ENCODE results near the gene RNF213. TPM values are rescaled to one million over a fixed set of nuclear protein-coding genes. Genes with fewer than 3 reads are reported as not detected.

The RNF213 gene
- total RNA-seq, 1 donor from 2014 or later = 120 TPM

GRCh38 chr17:80218391-80218790 lies 42.3 kb upstream of the RNF213 start:
- Mint-ChIP-seq H3K27ac (ENCODE audit: unreplicated experiment) (no peak overlapping the region), H3K9me3 (ENCODE audit: unreplicated experiment) (no peaks in the 10 kb centered on the region), H3K36me3 (ENCODE audit: low read depth, unreplicated experiment) (peaks cover 13% of the 10 kb centered on the region), H3K4me3 (ENCODE audit: unreplicated experiment) (peak overlapping the region; percentile 50), H3K27me3 (ENCODE audit: low read depth, unreplicated experiment) (no peaks in the 10 kb centered on the region), H3K4me1 (ENCODE audit: low read depth, unreplicated experiment) (peaks cover 3% of the 10 kb centered on the region)
- H3K27me3 ChIP-seq (ENCODE audit: insufficient read depth, low read length) = no peaks in the 10 kb centered on the region
- H3K36me3 ChIP-seq (ENCODE audit: insufficient read depth, low read length) = no peaks in the 10 kb centered on the region
- FAIRE-seq (no peak), DNase-seq (ENCODE audit: low read depth) (no peak)
- no peak overlapping the region for H3K4me2 ChIP-seq (ENCODE audit: low read length)
- no peak overlapping the region for H2AFZ ChIP-seq (ENCODE audit: low read depth, low read length)
- no peaks in the 10 kb centered on the region for H3K9me3 ChIP-seq (ENCODE audit: insufficient read depth, low read depth, low read length)
- H4K20me1 ChIP-seq (ENCODE audit: insufficient read depth, low read length) = peaks cover 19% of the 10 kb centered on the region
- H3K9ac ChIP-seq (ENCODE audit: low read length) = no peak overlapping the region
- peaks cover 10% of the 10 kb centered on the region for H3K4me1 ChIP-seq (ENCODE audit: insufficient read depth, low read length)
- H3K4me3 ChIP-seq (ENCODE audit: insufficient read depth, low read depth, low read length) = no peak overlapping the region
- no peaks in the 10 kb centered on the region for H3K79me2 ChIP-seq (ENCODE audit: insufficient read depth, low read length)
- H3K27ac ChIP-seq (ENCODE audit: low read depth, low read length) = no peak overlapping the region
- TF ChIP-seq EZH2 (IDR thresholded peaks at IDR 0.05; ENCODE audit: insufficient read depth, low read length) (no peak), CTCF (IDR thresholded peaks at IDR 0.05; ENCODE audit: insufficient read depth, low read depth, low read length) (no peak)

- Mint-ChIP-seq H3K4me1 (ENCODE audit: low read depth, unreplicated experiment) (peaks cover 3% of the 10 kb centered on the region), H3K4me3 (ENCODE audit: unreplicated experiment) (peak overlapping the region; percentile 88), H3K27ac (ENCODE audit: unreplicated experiment) (peak overlapping the region; percentile 68), H3K9me3 (ENCODE audit: unreplicated experiment) (no peaks in the 10 kb centered on the region), H3K36me3 (ENCODE audit: low read depth, unreplicated experiment) (peaks cover 13% of the 10 kb centered on the region), H3K27me3 (ENCODE audit: low read depth, unreplicated experiment) (no peaks in the 10 kb centered on the region)
- DNase-seq (ENCODE audit: low read depth) (peak; percentile 84), FAIRE-seq (peak; percentile 55)
- Histone ChIP-seq H3K4me3 (ENCODE audit: insufficient read depth, low read depth, low read length) (peak overlapping the region; percentile 58), H3K9me3 (ENCODE audit: insufficient read depth, low read depth, low read length) (no peaks in the 10 kb centered on the region), H3K9ac (ENCODE audit: low read length) (peak overlapping the region; percentile 72), H3K4me1 (ENCODE audit: insufficient read depth, low read length) (peaks cover 10% of the 10 kb centered on the region), H3K27me3 (ENCODE audit: insufficient read depth, low read length) (no peaks in the 10 kb centered on the region), H3K4me2 (ENCODE audit: low read length) (peak overlapping the region; percentile 91), H4K20me1 (ENCODE audit: insufficient read depth, low read length) (peaks cover 19% of the 10 kb centered on the region), H2AFZ (ENCODE audit: low read depth, low read length) (no peak overlapping the region), H3K36me3 (ENCODE audit: insufficient read depth, low read length) (no peaks in the 10 kb centered on the region), H3K27ac (ENCODE audit: low read depth, low read length) (no peak overlapping the region), H3K79me2 (ENCODE audit: insufficient read depth, low read length) (no peaks in the 10 kb centered on the region)
- no peak for TF ChIP-seq EZH2 (IDR thresholded peaks at IDR 0.05; ENCODE audit: insufficient read depth, low read length)
- TF ChIP-seq CTCF (IDR thresholded peaks at IDR 0.05; ENCODE audit: insufficient read depth, low read depth, low read length) = no peak
These were observed 41.5 kb upstream of the RNF213 start for GRCh38 chr17:80219013-80219762.

- Histone ChIP-seq H3K27me3 (ENCODE audit: insufficient read depth, low read length) (no peaks in the 10 kb centered on the region), H3K9me3 (ENCODE audit: insufficient read depth, low read depth, low read length) (no peaks in the 10 kb centered on the region), H3K9ac (ENCODE audit: low read length) (peak overlapping the region; percentile 72), H3K79me2 (ENCODE audit: insufficient read depth, low read length) (no peaks in the 10 kb centered on the region), H3K27ac (ENCODE audit: low read depth, low read length) (no peak overlapping the region), H3K4me2 (ENCODE audit: low read length) (peak overlapping the region; percentile 91), H4K20me1 (ENCODE audit: insufficient read depth, low read length) (peaks cover 19% of the 10 kb centered on the region), H2AFZ (ENCODE audit: low read depth, low read length) (peak overlapping the region; percentile 64), H3K4me1 (ENCODE audit: insufficient read depth, low read length) (peaks cover 10% of the 10 kb centered on the region), H3K4me3 (ENCODE audit: insufficient read depth, low read depth, low read length) (peak overlapping the region; percentile 58), H3K36me3 (ENCODE audit: insufficient read depth, low read length) (no peaks in the 10 kb centered on the region)
- TF ChIP-seq EZH2 (IDR thresholded peaks at IDR 0.05; ENCODE audit: insufficient read depth, low read length) = no peak
- no peak for TF ChIP-seq CTCF (IDR thresholded peaks at IDR 0.05; ENCODE audit: insufficient read depth, low read depth, low read length)
- Mint-ChIP-seq H3K36me3 (ENCODE audit: low read depth, unreplicated experiment) (peaks cover 13% of the 10 kb centered on the region), H3K27ac (ENCODE audit: unreplicated experiment) (peak overlapping the region; percentile 68), H3K4me1 (ENCODE audit: low read depth, unreplicated experiment) (peaks cover 3% of the 10 kb centered on the region), H3K9me3 (ENCODE audit: unreplicated experiment) (no peaks in the 10 kb centered on the region), H3K4me3 (ENCODE audit: unreplicated experiment) (peak overlapping the region; percentile 88), H3K27me3 (ENCODE audit: low read depth, unreplicated experiment) (no peaks in the 10 kb centered on the region)
- DNase-seq (ENCODE audit: low read depth) = no peak
- no peak for FAIRE-seq
These were observed 40.9 kb upstream of the RNF213 start for GRCh38 chr17:80219763-80220053.
